GM12873 (cell line): Measurements from ENCODE around the gene DRC7.
A peak's percentile ranks its signal among the peaks of the same experiment; 100 is the strongest.

Source experiments
- TF ChIP-seq, protein P1 (sequence below): IDR thresholded peaks from 2 replicates; pipeline ENCODE4 v1.5.1; 2012; ENCODE audit warnings: low read depth, mild to moderate bottlenecking, moderate library complexity, low read length, control low read depth; ENCODE audit not compliant: insufficient read depth; ENCODE audit errors: missing control alignments

Gene DRC7

DNA sequence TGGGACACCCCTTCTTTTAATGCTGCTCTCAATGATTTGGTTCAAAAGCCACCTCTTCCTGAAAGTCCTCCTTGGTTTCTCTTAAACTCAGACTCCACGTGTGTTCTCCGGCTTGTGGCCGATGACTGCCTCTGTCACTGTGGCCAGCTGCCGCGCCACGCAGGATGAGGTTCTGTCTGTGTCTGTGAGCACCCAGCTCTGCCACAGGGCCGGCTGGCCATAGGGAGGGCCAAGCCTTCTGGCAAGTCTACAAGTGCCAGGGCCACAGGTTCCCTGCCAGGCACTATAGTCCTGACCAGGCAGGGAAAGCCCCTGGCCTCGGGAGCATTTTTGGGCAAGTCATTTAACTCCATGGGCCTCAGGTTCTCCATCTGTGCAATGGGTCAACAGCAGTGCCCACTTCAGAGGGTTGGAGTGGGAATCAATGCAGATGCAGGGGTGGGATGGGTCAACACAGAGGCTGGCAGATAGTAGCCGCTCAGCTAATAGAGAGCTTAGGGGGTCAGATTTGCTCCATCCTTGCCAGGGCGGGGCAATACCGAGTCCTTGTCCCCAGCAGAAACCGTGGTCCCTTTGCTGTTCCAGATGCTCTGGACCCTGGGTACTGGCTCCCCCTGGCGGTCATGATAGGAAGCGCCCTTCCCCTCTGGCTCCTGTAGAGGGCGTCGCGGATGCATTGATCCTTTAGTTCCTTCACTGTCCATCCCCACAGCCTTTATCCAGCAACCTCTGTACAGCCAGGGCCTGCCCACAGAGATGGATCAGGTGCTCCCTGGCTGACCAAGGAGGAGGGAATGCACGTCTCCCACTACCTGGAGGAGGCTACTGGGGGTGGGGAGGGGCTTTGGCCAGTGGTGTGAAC is 45.8 kb upstream of the DRC7 start:
- TF ChIP-seq, protein P1, sequence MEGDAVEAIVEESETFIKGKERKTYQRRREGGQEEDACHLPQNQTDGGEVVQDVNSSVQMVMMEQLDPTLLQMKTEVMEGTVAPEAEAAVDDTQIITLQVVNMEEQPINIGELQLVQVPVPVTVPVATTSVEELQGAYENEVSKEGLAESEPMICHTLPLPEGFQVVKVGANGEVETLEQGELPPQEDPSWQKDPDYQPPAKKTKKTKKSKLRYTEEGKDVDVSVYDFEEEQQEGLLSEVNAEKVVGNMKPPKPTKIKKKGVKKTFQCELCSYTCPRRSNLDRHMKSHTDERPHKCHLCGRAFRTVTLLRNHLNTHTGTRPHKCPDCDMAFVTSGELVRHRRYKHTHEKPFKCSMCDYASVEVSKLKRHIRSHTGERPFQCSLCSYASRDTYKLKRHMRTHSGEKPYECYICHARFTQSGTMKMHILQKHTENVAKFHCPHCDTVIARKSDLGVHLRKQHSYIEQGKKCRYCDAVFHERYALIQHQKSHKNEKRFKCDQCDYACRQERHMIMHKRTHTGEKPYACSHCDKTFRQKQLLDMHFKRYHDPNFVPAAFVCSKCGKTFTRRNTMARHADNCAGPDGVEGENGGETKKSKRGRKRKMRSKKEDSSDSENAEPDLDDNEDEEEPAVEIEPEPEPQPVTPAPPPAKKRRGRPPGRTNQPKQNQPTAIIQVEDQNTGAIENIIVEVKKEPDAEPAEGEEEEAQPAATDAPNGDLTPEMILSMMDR, result peak; percentile 100

DNA sequence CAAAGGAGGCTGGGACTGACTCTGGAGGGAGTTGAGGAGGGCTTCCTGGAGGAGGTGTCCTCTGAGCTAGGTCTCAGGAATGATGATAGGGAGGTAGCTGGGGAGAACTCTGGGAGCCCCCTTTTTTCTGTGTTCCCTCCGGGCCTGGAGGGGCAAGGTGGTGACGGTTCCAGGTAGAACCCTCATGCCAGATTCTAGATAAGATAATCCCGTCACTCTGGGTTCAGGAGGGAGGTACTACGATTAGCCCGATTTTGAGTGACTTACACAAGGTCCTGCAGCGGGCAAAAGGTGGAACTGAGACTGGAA is 45.2 kb upstream of the DRC7 start:
- TF ChIP-seq, protein P1, result no peak

DNA sequence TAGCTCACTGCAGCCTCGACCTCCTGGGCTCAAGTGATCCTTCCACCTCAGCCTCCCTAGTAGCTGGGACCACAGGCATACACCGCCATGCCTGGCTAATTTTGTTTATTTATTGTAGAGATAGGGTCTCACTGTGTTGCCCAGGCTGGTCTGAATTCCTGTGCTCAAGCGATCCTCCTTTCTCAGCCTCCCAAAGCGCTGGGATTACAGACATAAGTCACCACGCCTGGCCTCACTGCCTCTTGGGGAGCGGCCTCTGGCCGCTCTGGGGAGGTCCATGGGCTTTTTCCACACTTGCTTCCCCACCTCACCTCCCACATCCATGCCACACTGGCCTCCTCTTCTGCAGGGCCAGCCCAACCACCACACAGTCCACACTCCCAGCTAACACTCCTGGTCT is 44.8 kb upstream of the DRC7 start:
- TF ChIP-seq, protein P1, result no peak

DNA sequence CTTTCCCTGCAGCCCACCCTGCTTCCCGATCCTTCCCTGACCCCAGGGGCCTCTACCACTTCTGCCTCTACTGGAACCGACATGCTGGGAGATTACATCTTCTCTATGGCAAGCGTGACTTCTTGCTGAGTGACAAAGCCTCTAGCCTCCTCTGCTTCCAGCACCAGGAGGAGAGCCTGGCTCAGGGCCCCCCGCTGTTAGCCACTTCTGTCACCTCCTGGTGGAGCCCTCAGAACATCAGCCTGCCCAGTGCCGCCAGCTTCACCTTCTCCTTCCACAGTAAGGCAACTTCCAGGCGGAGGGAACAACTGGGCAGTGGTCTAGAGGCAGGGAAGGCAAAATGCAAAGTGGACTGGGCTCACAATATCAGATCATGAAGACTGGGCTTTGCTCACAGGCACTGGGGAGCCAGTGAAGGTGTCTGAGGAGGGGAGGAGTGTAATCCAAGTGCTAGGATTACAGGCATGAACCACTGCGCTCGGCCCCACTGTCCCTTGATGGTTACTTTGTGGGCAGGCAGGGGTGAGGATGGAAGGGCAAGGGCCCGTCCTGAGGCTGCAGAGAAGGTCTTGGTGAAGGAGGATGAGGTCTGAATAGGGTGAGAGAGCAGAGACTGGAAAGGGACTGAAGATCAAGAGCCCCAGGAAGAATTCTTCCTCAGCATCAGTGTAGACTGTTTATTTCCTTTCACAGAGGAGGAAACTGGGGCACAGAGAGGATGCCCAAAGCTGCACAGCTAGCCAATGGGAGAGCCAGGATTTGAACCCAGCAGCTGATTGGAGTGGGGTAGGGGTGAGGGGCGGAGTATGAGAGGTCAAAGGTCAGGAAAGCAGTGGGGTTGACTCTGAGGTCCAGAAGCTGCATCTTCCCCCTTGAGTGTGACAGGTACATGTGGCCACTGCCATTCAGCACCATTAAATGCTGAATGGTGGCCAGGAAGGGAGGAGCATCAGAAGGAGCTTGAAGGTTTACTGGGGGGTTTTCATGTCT is 43.0 kb upstream of the DRC7 start:
- TF ChIP-seq, protein P1, result no peak

DNA sequence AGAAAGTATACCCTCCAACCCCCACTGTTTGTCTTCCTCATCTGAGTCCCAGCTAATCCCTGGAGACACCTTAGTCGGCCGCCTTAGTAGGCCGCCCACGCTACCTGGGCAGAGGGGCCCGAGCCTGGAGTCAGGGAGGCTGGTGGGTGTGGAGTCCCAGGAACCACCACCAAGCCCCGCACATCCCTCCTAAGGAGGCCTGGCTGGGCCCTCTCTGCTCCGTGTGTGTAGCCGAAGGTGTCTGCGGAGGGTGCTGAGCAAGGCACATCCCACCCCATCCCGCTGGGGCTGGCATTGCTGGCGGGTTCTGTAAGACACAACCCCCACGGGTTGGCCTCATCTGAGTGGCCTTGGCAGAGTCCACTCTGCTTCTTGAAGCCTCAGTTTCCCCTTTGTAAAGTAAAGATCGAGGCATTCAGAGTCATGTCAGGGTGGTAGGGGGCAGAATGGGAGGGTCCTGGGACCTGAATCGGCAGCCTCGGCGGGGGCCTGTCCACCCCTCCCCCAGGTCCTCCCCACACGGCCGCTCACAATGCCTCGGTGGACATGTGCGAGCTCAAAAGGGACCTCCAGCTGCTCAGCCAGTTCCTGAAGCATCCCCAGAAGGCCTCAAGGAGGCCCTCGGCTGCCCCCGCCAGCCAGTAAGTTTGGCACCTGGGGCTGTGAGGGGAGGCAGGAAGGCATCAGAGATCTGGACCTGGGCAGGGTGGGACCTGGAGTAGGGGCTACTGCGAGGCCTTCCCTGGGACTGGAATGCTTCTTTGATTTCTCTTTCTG is 41.7 kb upstream of the DRC7 start:
- TF ChIP-seq, protein P1, result no peak

DNA sequence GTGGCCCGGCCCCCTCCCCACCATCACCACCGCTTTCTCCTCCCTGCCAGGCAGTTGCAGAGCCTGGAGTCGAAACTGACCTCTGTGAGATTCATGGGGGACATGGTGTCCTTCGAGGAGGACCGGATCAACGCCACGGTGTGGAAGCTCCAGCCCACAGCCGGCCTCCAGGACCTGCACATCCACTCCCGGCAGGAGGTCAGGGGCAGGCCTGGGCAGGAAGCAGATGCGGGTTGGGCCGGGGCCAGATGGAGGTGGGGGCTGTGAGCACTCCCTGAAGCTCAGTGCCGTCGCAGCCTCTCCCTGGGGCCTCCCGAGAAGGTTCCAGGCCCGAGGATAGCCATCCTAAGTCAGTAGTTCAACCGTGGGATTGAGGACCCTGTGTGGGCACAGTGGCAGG is 40.7 kb upstream of the DRC7 start:
- TF ChIP-seq, protein P1, result no peak
